Ishikawa (cell line): Measurements from ENCODE around the gene SERPINB11.

Source experiments
- CEBPB ChIP-seq: IDR thresholded peaks from 2 replicates; pipeline ENCODE4 v1.6.1; 2012
- CREB1 ChIP-seq: IDR thresholded peaks from 2 replicates; pipeline ENCODE4 v1.6.1; 2012; ENCODE audit warnings: low read depth
- EP300 ChIP-seq: IDR thresholded peaks from 2 replicates; pipeline ENCODE4 v1.6.1; 2012; ENCODE audit warnings: borderline replicate concordance
- NFIC ChIP-seq: IDR thresholded peaks from 2 replicates; pipeline ENCODE4 v1.6.1; 2012
- REST ChIP-seq: IDR thresholded peaks from 2 replicates; pipeline ENCODE4 v1.6.1; 2012; ENCODE audit warnings: low read depth, mild to moderate bottlenecking
- TAF1 ChIP-seq: IDR thresholded peaks from 2 replicates; pipeline ENCODE4 v1.6.1; 2012; ENCODE audit warnings: low read depth, mild to moderate bottlenecking
- TCF12 ChIP-seq: IDR thresholded peaks from 2 replicates; pipeline ENCODE4 v1.6.1; 2012; ENCODE audit warnings: low read depth
- YY1 ChIP-seq: IDR thresholded peaks from 2 replicates; pipeline ENCODE4 v1.6.1; 2012; ENCODE audit warnings: low read depth
- TF ChIP-seq, protein P1 (sequence below): IDR thresholded peaks from 2 replicates; pipeline ENCODE4 v1.6.1; 2012
- TF ChIP-seq, protein P2 (sequence below): IDR thresholded peaks from 2 replicates; pipeline ENCODE4 v1.6.1; 2012

GRCh38 chr18:63747006-63747405 is 44.2 kb downstream of the SERPINB11 start:
- TF ChIP-seq YY1 (no peak), NFIC (no peak), TAF1 (no peak), TCF12 (no peak), REST (no peak), CREB1 (no peak), CEBPB (no peak), EP300 (no peak)
- TF ChIP-seq, protein P1, sequence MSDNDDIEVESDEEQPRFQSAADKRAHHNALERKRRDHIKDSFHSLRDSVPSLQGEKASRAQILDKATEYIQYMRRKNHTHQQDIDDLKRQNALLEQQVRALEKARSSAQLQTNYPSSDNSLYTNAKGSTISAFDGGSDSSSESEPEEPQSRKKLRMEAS, result no peak
- TF ChIP-seq, protein P2, sequence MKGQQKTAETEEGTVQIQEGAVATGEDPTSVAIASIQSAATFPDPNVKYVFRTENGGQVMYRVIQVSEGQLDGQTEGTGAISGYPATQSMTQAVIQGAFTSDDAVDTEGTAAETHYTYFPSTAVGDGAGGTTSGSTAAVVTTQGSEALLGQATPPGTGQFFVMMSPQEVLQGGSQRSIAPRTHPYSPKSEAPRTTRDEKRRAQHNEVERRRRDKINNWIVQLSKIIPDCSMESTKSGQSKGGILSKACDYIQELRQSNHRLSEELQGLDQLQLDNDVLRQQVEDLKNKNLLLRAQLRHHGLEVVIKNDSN, result no peak
